Measurements from ENCODE around the gene FHIP1A. TPM values are rescaled to one million over a fixed set of nuclear protein-coding genes. Genes with fewer than 3 reads are reported as not detected.

Gene FHIP1A
- total RNA-seq, 2 donors from 2014 or later: 31.5 to 33.4 TPM

GRCh38 chr4:151418856-151419255 is 9.9 kb downstream of the FHIP1A start:
- Histone ChIP-seq H3K4me3 (no peak overlapping the region), H3K27ac (no peak overlapping the region), H3K27me3 (no peaks in the 10 kb centered on the region), H3K9ac (ENCODE audit: low read depth in 2 of 2, low read length in 2 of 2) (no peak overlapping the region), H3K4me1 (no peaks in the 10 kb centered on the region), H3K9me3 (no peaks in the 10 kb centered on the region), H3K36me3 (no peaks in the 10 kb centered on the region)
- no peak for TF ChIP-seq CTCF (IDR thresholded peaks at IDR 0.05)
- no peak for DNase-seq
- intact Hi-C loops (cut with DNase I): no loop called here

GRCh38 chr4:151420250-151420807 is 11.4 kb downstream of the FHIP1A start:
- H3K4me3 ChIP-seq: no peak overlapping the region
- intact Hi-C loops (cut with DNase I): no loop called here
- no peak overlapping the region for H3K9ac ChIP-seq (ENCODE audit: low read depth in 2 of 2, low read length in 2 of 2)

GRCh38 chr4:151422854-151423253 is 13.9 kb downstream of the FHIP1A start:
- no peak for TF ChIP-seq CTCF (IDR thresholded peaks at IDR 0.05)
- H3K9ac ChIP-seq (ENCODE audit: low read depth in 2 of 2, low read length in 2 of 2): no peak overlapping the region
- intact Hi-C loops (cut with DNase I): no loop called here
- no peaks in the 10 kb centered on the region for H3K36me3 ChIP-seq
- DNase-seq: no peak
- no peaks in the 10 kb centered on the region for H3K4me1 ChIP-seq
- no peak overlapping the region for H3K27ac ChIP-seq
- no peak overlapping the region for H3K4me3 ChIP-seq
- H3K27me3 ChIP-seq: no peaks in the 10 kb centered on the region
- H3K9me3 ChIP-seq: no peaks in the 10 kb centered on the region

More at GRCh38 chr4:151420250-151420807, 11.4 kb downstream of the FHIP1A start:
- H3K27me3 ChIP-seq: no peaks in the 10 kb centered on the region
- no peaks in the 10 kb centered on the region for H3K9me3 ChIP-seq
- H3K27ac ChIP-seq: no peak overlapping the region
- DNase-seq: no peak
- no peaks in the 10 kb centered on the region for H3K4me1 ChIP-seq
- TF ChIP-seq CTCF (IDR thresholded peaks at IDR 0.05): no peak
- no peaks in the 10 kb centered on the region for H3K36me3 ChIP-seq

- Histone ChIP-seq H3K4me1 (no peaks in the 10 kb centered on the region), H3K4me3 (no peak overlapping the region), H3K9me3 (no peaks in the 10 kb centered on the region), H3K27me3 (no peaks in the 10 kb centered on the region), H3K9ac (ENCODE audit: low read depth in 2 of 2, low read length in 2 of 2) (no peak overlapping the region), H3K36me3 (no peaks in the 10 kb centered on the region), H3K27ac (peak overlapping the region; percentile 60)
- no peak for DNase-seq
- TF ChIP-seq CTCF (IDR thresholded peaks at IDR 0.05): no peak
- intact Hi-C loops (cut with DNase I): no loop called here
These were observed 17.5 kb downstream of the FHIP1A start for GRCh38 chr4:151426513-151426912.

- intact Hi-C loops (cut with DNase I): no loop called here
- Histone ChIP-seq H3K4me3 (no peak overlapping the region), H3K9ac (ENCODE audit: low read depth in 2 of 2, low read length in 2 of 2) (no peak overlapping the region), H3K9me3 (no peaks in the 10 kb centered on the region), H3K27me3 (no peaks in the 10 kb centered on the region), H3K36me3 (no peaks in the 10 kb centered on the region), H3K27ac (peak overlapping the region; percentile 60), H3K4me1 (no peaks in the 10 kb centered on the region)
- TF ChIP-seq CTCF (IDR thresholded peaks at IDR 0.05): no peak
- no peak for DNase-seq
These were observed 18.3 kb downstream of the FHIP1A start for GRCh38 chr4:151427266-151427665.
